GM23338 (cell line): Measurements from ENCODE around the gene LINC00305. TPM values are rescaled to one million over a fixed set of nuclear protein-coding genes. Genes with fewer than 3 reads are reported as not detected.
A peak's percentile ranks its signal among the peaks of the same experiment; 100 is the strongest.

Source experiments
- ATAC-seq: fragments of 200-7000 bp; cut with Tn5 transposase; 3 replicates; pipeline ENCODE4 v1.9.1; 2020
- DNase-seq: peaks from one replicate; pipeline ENCODE4 v3.0.0-alpha.2; 2015; ENCODE audit warnings: low spot score
- H2AFZ ChIP-seq: fragments of 200-600 bp; sonication (generic); 2 replicates; pipeline ENCODE4 v1.8.0; 2016; ENCODE audit warnings: antibody characterized with exemption, mild to moderate bottlenecking, moderate library complexity
- H3F3A ChIP-seq: fragments of 200-600 bp; sonication (generic); replicated peaks from 2 replicates; pipeline ENCODE4 v1.8.0; 2017; ENCODE audit warnings: antibody characterized with exemption, mixed run types, low read depth
- H3K27ac ChIP-seq: fragments of 200-600 bp; sonication (generic); 2 replicates; pipeline ENCODE4 v1.6.1; 2016; ENCODE audit warnings: low read depth
- H3K27me3 ChIP-seq: fragments of 200-600 bp; sonication (generic); 2 replicates; pipeline ENCODE4 v1.8.0; 2016; ENCODE audit warnings: mild to moderate bottlenecking, mixed run types, moderate library complexity; ENCODE audit not compliant: insufficient read depth
- H3K36me3 ChIP-seq: fragments of 200-600 bp; sonication (generic); 2 replicates; pipeline ENCODE4 v1.8.0; 2016; ENCODE audit warnings: mild to moderate bottlenecking; ENCODE audit not compliant: insufficient read depth
- H3K4me1 ChIP-seq: fragments of 200-600 bp; sonication (generic); 2 replicates; pipeline ENCODE4 v1.8.0; 2016; ENCODE audit warnings: mild to moderate bottlenecking, moderate library complexity; ENCODE audit not compliant: insufficient read depth
- H3K4me2 ChIP-seq: fragments of 200-600 bp; sonication (generic); 2 replicates; pipeline ENCODE4 v1.7.1; 2017; ENCODE audit warnings: mixed run types
- H3K4me3 ChIP-seq: fragments of 200-600 bp; sonication (generic); 2 replicates; pipeline ENCODE4 v1.6.1; 2016; ENCODE audit warnings: mixed run types
- H3K79me2 ChIP-seq: fragments of 200-600 bp; sonication (generic); replicated peaks from 2 replicates; pipeline ENCODE4 v1.8.0; 2017; ENCODE audit warnings: mild to moderate bottlenecking; ENCODE audit not compliant: insufficient read depth
- H3K9me2 ChIP-seq: fragments of 200-600 bp; sonication (generic); 2 replicates; pipeline ENCODE4 v1.8.0; 2017; ENCODE audit not compliant: insufficient read depth
- H4K20me1 ChIP-seq: fragments of 200-600 bp; sonication (generic); replicated peaks from 2 replicates; pipeline ENCODE4 v1.8.0; 2017; ENCODE audit warnings: mild to moderate bottlenecking; ENCODE audit not compliant: insufficient read depth
- H3K27ac Mint-ChIP-seq: 2 replicates; pipeline ENCODE4 v1.8.0; 2020; ENCODE audit warnings: inconsistent platforms, mild to moderate bottlenecking, moderate library complexity, mixed read lengths
- H3K27me3 Mint-ChIP-seq: 3 replicates; pipeline ENCODE4 v1.8.0; 2022; ENCODE audit warnings: low read depth, mild to moderate bottlenecking, moderate library complexity, mixed read lengths, inconsistent platforms; ENCODE audit not compliant: insufficient read depth, poor library complexity
- H3K36me3 Mint-ChIP-seq: 3 replicates; pipeline ENCODE4 v1.8.0; 2021; ENCODE audit warnings: low read depth, mild to moderate bottlenecking, inconsistent platforms, moderate library complexity, mixed read lengths
- H3K4me1 Mint-ChIP-seq: 3 replicates; pipeline ENCODE4 v1.8.0; 2020; ENCODE audit warnings: mild to moderate bottlenecking, inconsistent platforms, mixed read lengths
- H3K4me3 Mint-ChIP-seq: 3 replicates; pipeline ENCODE4 v1.8.0; 2021; ENCODE audit warnings: moderate library complexity, mild to moderate bottlenecking, inconsistent platforms, mixed read lengths
- H3K9me3 Mint-ChIP-seq: 3 replicates; pipeline ENCODE4 v1.8.0; 2020; ENCODE audit warnings: moderate library complexity, mild to moderate bottlenecking, inconsistent platforms, mixed read lengths
- CREB1 ChIP-seq: fragments of 250-450 bp; sonication (Bioruptor Pico); IDR thresholded peaks from 2 replicates; pipeline ENCODE4 v1.5.0; 2020; ENCODE audit warnings: low read depth, mild to moderate bottlenecking, moderate library complexity
- EZH2phosphoT487 ChIP-seq: fragments of 200-600 bp; sonication (generic); IDR thresholded peaks from one replicate; pipeline ENCODE4 v1.8.1; 2018; ENCODE audit warnings: antibody characterized with exemption; ENCODE audit not compliant: unreplicated experiment
- JUNB ChIP-seq: IDR thresholded peaks from one replicate; pipeline ENCODE4 v1.6.1; 2016; ENCODE audit warnings: antibody characterized with exemption; ENCODE audit not compliant: unreplicated experiment
- POLR2AphosphoS5 ChIP-seq: IDR thresholded peaks from 2 replicates; pipeline ENCODE4 v1.6.1; 2016; ENCODE audit warnings: antibody characterized with exemption, low read depth
- ZNF114 ChIP-seq: fragments of 250-450 bp; sonication (Bioruptor Pico); IDR thresholded peaks from 2 replicates; pipeline ENCODE4 v1.5.0; 2020; ENCODE audit warnings: mild to moderate bottlenecking, moderate library complexity
- ZNF331 ChIP-seq: fragments of 250-450 bp; sonication (Bioruptor Pico); IDR thresholded peaks from 2 replicates; pipeline ENCODE4 v1.5.0; 2020; ENCODE audit warnings: low read depth, mild to moderate bottlenecking, moderate library complexity
- ZNF462 ChIP-seq: fragments of 250-450 bp; sonication (Bioruptor Pico); IDR thresholded peaks from 2 replicates; pipeline ENCODE4 v1.5.0; 2020; ENCODE audit warnings: mild to moderate bottlenecking, moderate library complexity
- polyA plus RNA-seq: library from polyadenylated mRNA; unstranded; fragments of >200 nt; fragmentation: Nextera tagmentation; extraction: Ambion mirVana; gene quantifications from 2 replicates; pipeline ENCODE4 v1.2.1, GENCODE V29; 2016
- total RNA-seq: library from RNA; depleted of rRNA; stranded (reverse); fragments of >200 nt; shearing (Covaris generic); gene quantifications from 2 replicates; pipeline ENCODE4 v1.2.3, GENCODE V29; 2014

Gene LINC00305
- total and polyA plus RNA-seq, 2 experiments from 2014 or later = not detected

DNA sequence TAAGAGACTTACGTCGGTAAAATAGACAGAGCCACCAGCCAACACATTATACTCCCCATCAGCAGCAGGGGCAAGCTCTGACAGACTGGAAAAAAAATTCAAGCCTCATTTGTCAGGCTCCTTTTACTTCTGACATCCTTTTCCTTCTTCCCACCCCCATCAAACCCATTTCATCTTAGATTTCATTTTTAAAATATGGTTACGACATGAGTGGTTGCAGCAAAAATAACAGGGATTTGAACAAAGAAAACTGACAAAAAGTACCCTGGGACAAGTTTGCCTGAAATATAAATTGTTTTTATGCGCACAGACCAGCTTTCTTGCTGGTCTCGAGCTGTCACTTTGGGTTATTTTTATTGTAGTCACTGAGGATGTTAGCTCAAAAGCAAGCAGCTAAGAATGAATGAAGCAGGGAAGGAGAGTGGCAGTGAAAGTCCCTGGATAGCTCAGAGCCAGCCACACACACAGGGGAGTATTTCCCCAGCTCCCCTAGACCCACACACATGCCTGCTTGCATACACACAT lies 30.7 kb upstream of the LINC00305 start:
- peaks cover 19% of the 10 kb centered on the region for H3K4me1 Mint-ChIP-seq
- Histone ChIP-seq H3K79me2 (no peaks in the 10 kb centered on the region), H3K4me2 (no peak overlapping the region), H3K4me1 (peaks cover 25% of the 10 kb centered on the region), H3K36me3 (no peaks in the 10 kb centered on the region), H3F3A (no peaks in the 10 kb centered on the region), H3K4me3 (no peak overlapping the region), H3K27ac (no peak overlapping the region), H2AFZ (peak overlapping the region; percentile 64), H3K9me2 (peaks cover 18% of the 10 kb centered on the region), H4K20me1 (no peaks in the 10 kb centered on the region), H3K27me3 (no peaks in the 10 kb centered on the region)
- H3K4me3 Mint-ChIP-seq = no peak overlapping the region
- H3K27me3 Mint-ChIP-seq = no peaks in the 10 kb centered on the region
- no peak for TF ChIP-seq ZNF114
- TF ChIP-seq POLR2AphosphoS5 = no peak
- no peak for TF ChIP-seq CREB1
- TF ChIP-seq ZNF462 (CRISPR knock-in tag) = no peak
- TF ChIP-seq ZNF331 = no peak
- TF ChIP-seq JUNB = no peak
- TF ChIP-seq EZH2phosphoT487 = no peak
- ATAC-seq (no peak), DNase-seq (no peak)
- H3K9me3 Mint-ChIP-seq = no peaks in the 10 kb centered on the region; the same call in 2 of the 3 replicates
- H3K36me3 Mint-ChIP-seq = no peaks in the 10 kb centered on the region
- H3K27ac Mint-ChIP-seq = no peak overlapping the region

- no peaks in the 10 kb centered on the region for H3K36me3 ChIP-seq
- no peak overlapping the region for H3K4me2 ChIP-seq
- H3K4me1 ChIP-seq = peaks cover 17% of the 10 kb centered on the region
- no peaks in the 10 kb centered on the region for H3K27me3 Mint-ChIP-seq
- DNase-seq = no peak
- H3F3A ChIP-seq = no peaks in the 10 kb centered on the region
- no peaks in the 10 kb centered on the region; the same call in 2 of the 3 replicates for H3K9me3 Mint-ChIP-seq
- no peaks in the 10 kb centered on the region for H3K79me2 ChIP-seq
- no peak overlapping the region for H3K4me3 ChIP-seq
- H3K27ac Mint-ChIP-seq = no peak overlapping the region
- H4K20me1 ChIP-seq = no peaks in the 10 kb centered on the region
- no peak for ATAC-seq
- no peak overlapping the region for H3K27ac ChIP-seq
- 0 out of 2 replicates have a peak overlapping the region, but pooled peaks have one; percentile 43 for H2AFZ ChIP-seq
- no peaks in the 10 kb centered on the region for H3K27me3 ChIP-seq
- no peak overlapping the region for H3K4me3 Mint-ChIP-seq
- H3K36me3 Mint-ChIP-seq = no peaks in the 10 kb centered on the region
- H3K9me2 ChIP-seq = peaks cover 14% of the 10 kb centered on the region; the same call in 1 of the 2 replicates
- H3K4me1 Mint-ChIP-seq = peaks cover 13% of the 10 kb centered on the region
- TF ChIP-seq ZNF462 (CRISPR knock-in tag) = no peak
Observed at GRCh38 chr18:64178860-64179259, 30.0 kb upstream of the LINC00305 start.
